HG03139 (cell line): Measurements from ENCODE around the gene TBC1D8.

ENCODE experiments used
- ATAC-seq: cut with Tn5 transposase; IDR thresholded peaks from one replicate; pipeline ENCODE4 v1.9.1; 2021; ENCODE audit not compliant: unreplicated experiment

TBC1D8 gene

GRCh38 chr2:101162561-101163330, 11.6 kb upstream of the TBC1D8 start:
- no peak for ATAC-seq

- no peak for ATAC-seq
These were observed 10.5 kb upstream of the TBC1D8 start for GRCh38 chr2:101161658-101162057.

GRCh38 chr2:101160454-101160853, 9.3 kb upstream of the TBC1D8 start:
- ATAC-seq = no peak

GRCh38 chr2:101159526-101159925, 8.3 kb upstream of the TBC1D8 start:
- no peak for ATAC-seq

- no peak for ATAC-seq
These were observed 6.1 kb upstream of the TBC1D8 start for GRCh38 chr2:101157272-101157671.

- no peak for ATAC-seq
These were observed 2.6 kb upstream of the TBC1D8 start for GRCh38 chr2:101153787-101154186.

- no peak for ATAC-seq
These were observed 2.0 kb upstream of the TBC1D8 start for GRCh38 chr2:101153077-101153707.

GRCh38 chr2:101152272-101153076, 1.3 kb upstream of the TBC1D8 start:
- ATAC-seq = peak; percentile 61

GRCh38 chr2:101151859-101152271, 683 bp upstream of the TBC1D8 start:
- ATAC-seq = no peak

- peak; percentile 25 for ATAC-seq
These were observed 656 bp downstream of the TBC1D8 start for GRCh38 chr2:101150306-101151145.

GRCh38 chr2:101149241-101150192, 1.7 kb downstream of the TBC1D8 start:
- ATAC-seq = no peak

GRCh38 chr2:101148777-101149176, 2.4 kb downstream of the TBC1D8 start:
- ATAC-seq = no peak

- ATAC-seq = no peak
These were observed 3.2 kb downstream of the TBC1D8 start for GRCh38 chr2:101147971-101148370.

GRCh38 chr2:101147062-101147461, 4.1 kb downstream of the TBC1D8 start:
- no peak for ATAC-seq

- no peak for ATAC-seq
These were observed 4.6 kb downstream of the TBC1D8 start for GRCh38 chr2:101146535-101146934.

GRCh38 chr2:101145406-101145805, 5.8 kb downstream of the TBC1D8 start:
- ATAC-seq = no peak

- no peak for ATAC-seq
These were observed 9.0 kb downstream of the TBC1D8 start for GRCh38 chr2:101142163-101142562.

- no peak for ATAC-seq
These were observed 10.1 kb downstream of the TBC1D8 start for GRCh38 chr2:101140978-101141655.

GRCh38 chr2:101140237-101140636, 10.9 kb downstream of the TBC1D8 start:
- ATAC-seq = no peak
